Panc1 (cell line): ENCODE results near the gene AHNAK. TPM values are rescaled to one million over a fixed set of nuclear protein-coding genes. Genes with fewer than 3 reads are reported as not detected.

Source experiments
- ATAC-seq: fragments of 200-7000 bp; cut with Tn5 transposase; 2 replicates; pipeline ENCODE4 v1.9.1; 2020; ENCODE audit warnings: mild to moderate bottlenecking, moderate library complexity
- BruUV-seq: library from RNA; stranded (reverse); fragments of 400-500 nt; replicated peaks from 2 replicates; lab custom pipeline; 2021; lab: Mats Ljungman, UMichigan
- CTCF ChIA-PET: fragments of 300-600 bp; sonication (Branson Sonifier 250); formaldehyde crosslinking; loops from one replicate; lab custom pipeline; 2022; ENCODE audit warnings: antibody characterized with exemption; lab: Charles Lee
- POLR2A ChIA-PET: fragments of 300-600 bp; sonication (Branson Sonifier 250); formaldehyde crosslinking; loops from one replicate; lab custom pipeline; 2022; ENCODE audit warnings: antibody characterized with exemption; lab: Charles Lee
- DNase-seq: peaks from one replicate; pipeline ENCODE4 v3.0.0-alpha.2; 2010; ENCODE audit warnings: low read depth, low spot score
- H3K27ac ChIP-seq: 2 replicates; pipeline ENCODE4 v1.5.1; 2011; ENCODE audit warnings: mild to moderate bottlenecking, low read length, inconsistent platforms
- H3K27me3 ChIP-seq: fragments of 200-500 bp; sonication (Bioruptor generic); 2 replicates; pipeline ENCODE4 v1.6.0; 2014; ENCODE audit warnings: low read length, inconsistent platforms; ENCODE audit not compliant: control insufficient read depth, insufficient read depth
- H3K36me3 ChIP-seq: fragments of 200-500 bp; sonication (Bioruptor generic); 2 replicates; pipeline ENCODE4 v1.5.1; 2014; ENCODE audit warnings: inconsistent platforms, mild to moderate bottlenecking, low read length, moderate library complexity; ENCODE audit not compliant: control insufficient read depth, insufficient read depth
- H3K4me1 ChIP-seq: 2 replicates; pipeline ENCODE4 v1.5.1; 2011; ENCODE audit warnings: inconsistent platforms, mild to moderate bottlenecking, low read length, moderate library complexity; ENCODE audit not compliant: control insufficient read depth, insufficient read depth
- H3K4me3 ChIP-seq, 2 experiments: 2 replicates each; pipeline ENCODE4 v1.5.1; 2011 to 2012; ENCODE audit warnings: low read depth in 2 of 2, low read length in 2 of 2, mild to moderate bottlenecking in 2 of 2, inconsistent platforms in 1 of 2, moderate library complexity in 1 of 2
- H3K9me3 ChIP-seq: fragments of 200-500 bp; sonication (Bioruptor generic); 2 replicates; pipeline ENCODE4 v1.5.1; 2014; ENCODE audit warnings: low read depth, mild to moderate bottlenecking, inconsistent platforms, low read length, moderate library complexity; ENCODE audit not compliant: control insufficient read depth, insufficient read depth
- POLR2AphosphoS5 ChIP-seq: IDR thresholded peaks from 2 replicates; pipeline ENCODE4 v1.6.1; 2012; ENCODE audit warnings: mild to moderate bottlenecking, low read depth, low read length, moderate library complexity
- SIN3A ChIP-seq: IDR thresholded peaks from 2 replicates; pipeline ENCODE4 v1.6.1; 2012; ENCODE audit warnings: low read depth, mild to moderate bottlenecking, low read length, moderate library complexity, borderline replicate concordance; ENCODE audit not compliant: insufficient read depth
- TCF7L2 ChIP-seq: IDR thresholded peaks from 2 replicates; pipeline ENCODE4 v1.6.1; 2011; ENCODE audit warnings: mild to moderate bottlenecking, low read depth, low read length, inconsistent platforms
- in situ Hi-C: cut with HindIII; loops from 2 replicates; pipeline ENCODE4 v1.10.0; 2016; ENCODE audit warnings: low sequenced_read_pairs, low pct_unique_long_range_greater_than_20kb
- intact Hi-C: fragments of 100-400 bp; cut with micrococcal nuclease; formaldehyde crosslinking; loops from one replicate; pipeline ENCODE4 v1.10.0; 2022; ENCODE audit not compliant: unreplicated experiment
- total RNA-seq: library from RNA; stranded (reverse); gene quantifications from one replicate; pipeline ENCODE4 v1.2.1, GENCODE V29; 2021; ENCODE audit not compliant: unreplicated experiment
- TF ChIP-seq, protein P1 (sequence below): fragments of 450-650 bp; IDR thresholded peaks from 2 replicates; pipeline ENCODE4 v1.5.1; 2017; ENCODE audit warnings: mild to moderate bottlenecking
- TF ChIP-seq, protein P2 (sequence below), 2 experiments: IDR thresholded peaks; 2 replicates each; pipeline ENCODE4 v1.6.1; 2011 to 2012; ENCODE audit warnings: low read depth in 2 of 2, control low read depth in 1 of 2, low read length in 1 of 2, mild to moderate bottlenecking in 1 of 2, moderate library complexity in 1 of 2; ENCODE audit not compliant: insufficient read depth in 1 of 2

Gene AHNAK
- total RNA-seq, 1 experiment from 2014 or later = 844 TPM

DNA sequence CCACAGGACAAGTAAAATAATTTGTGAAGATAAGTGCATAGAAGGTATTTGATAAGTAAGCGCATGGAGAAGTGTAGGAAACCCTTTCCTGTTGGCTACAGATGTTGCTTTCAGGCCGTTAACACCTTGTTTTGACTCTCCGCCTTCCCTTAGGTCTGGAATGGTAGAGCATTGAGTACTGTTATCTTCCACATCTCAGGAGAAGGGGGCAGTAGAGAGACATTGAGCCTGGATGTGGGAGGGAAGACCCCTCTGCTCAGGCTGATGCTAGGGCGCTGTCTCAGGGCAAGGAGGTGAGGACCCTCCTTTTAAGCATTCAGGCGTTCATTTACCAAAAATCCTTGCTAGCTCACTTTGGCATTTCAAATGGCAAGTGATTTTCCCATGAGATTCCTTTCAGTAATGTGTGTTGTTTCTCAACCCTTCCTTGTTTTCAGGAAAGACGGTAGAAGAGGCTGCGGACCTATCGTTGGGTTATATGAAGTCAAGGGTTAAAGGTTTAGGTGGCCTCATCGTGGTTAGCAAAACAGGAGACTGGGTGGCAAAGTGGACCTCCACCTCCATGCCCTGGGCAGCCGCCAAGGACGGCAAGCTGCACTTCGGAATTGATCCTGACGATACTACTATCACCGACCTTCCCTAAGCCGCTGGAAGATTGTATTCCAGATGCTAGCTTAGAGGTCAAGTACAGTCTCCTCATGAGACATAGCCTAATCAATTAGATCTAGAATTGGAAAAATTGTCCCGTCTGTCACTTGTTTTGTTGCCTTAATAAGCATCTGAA, 154.8 kb downstream of the AHNAK start:
- H3K4me1 ChIP-seq = peaks cover 23% of the 10 kb centered on the region
- ChIA-PET POLR2A (no interaction called here), CTCF (interaction anchor here (0.6 to 0.9 kb wide), 2 partner anchors 82 to 192 kb away, joined by 3 read pairs; no protein-coding TSS in a partner anchor)
- intact Hi-C loops (loop anchor here (10.0 kb wide), 1 partner anchor 153 kb away; the partner anchor contains the start of gene AHNAK), in situ Hi-C loops (no loop called here)
- no TSS peak for BruUV-seq
- peak overlapping the region; percentile 7; the same call in 1 of the 2 replicates for H3K27ac ChIP-seq
- TF ChIP-seq, protein P1, sequence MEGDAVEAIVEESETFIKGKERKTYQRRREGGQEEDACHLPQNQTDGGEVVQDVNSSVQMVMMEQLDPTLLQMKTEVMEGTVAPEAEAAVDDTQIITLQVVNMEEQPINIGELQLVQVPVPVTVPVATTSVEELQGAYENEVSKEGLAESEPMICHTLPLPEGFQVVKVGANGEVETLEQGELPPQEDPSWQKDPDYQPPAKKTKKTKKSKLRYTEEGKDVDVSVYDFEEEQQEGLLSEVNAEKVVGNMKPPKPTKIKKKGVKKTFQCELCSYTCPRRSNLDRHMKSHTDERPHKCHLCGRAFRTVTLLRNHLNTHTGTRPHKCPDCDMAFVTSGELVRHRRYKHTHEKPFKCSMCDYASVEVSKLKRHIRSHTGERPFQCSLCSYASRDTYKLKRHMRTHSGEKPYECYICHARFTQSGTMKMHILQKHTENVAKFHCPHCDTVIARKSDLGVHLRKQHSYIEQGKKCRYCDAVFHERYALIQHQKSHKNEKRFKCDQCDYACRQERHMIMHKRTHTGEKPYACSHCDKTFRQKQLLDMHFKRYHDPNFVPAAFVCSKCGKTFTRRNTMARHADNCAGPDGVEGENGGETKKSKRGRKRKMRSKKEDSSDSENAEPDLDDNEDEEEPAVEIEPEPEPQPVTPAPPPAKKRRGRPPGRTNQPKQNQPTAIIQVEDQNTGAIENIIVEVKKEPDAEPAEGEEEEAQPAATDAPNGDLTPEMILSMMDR = 0 out of 2 replicates have a peak, but pooled peaks have one; percentile 37
- TF ChIP-seq SIN3A (no peak), TCF7L2 (no peak), POLR2AphosphoS5 (no peak)
- TF ChIP-seq, protein P2, sequence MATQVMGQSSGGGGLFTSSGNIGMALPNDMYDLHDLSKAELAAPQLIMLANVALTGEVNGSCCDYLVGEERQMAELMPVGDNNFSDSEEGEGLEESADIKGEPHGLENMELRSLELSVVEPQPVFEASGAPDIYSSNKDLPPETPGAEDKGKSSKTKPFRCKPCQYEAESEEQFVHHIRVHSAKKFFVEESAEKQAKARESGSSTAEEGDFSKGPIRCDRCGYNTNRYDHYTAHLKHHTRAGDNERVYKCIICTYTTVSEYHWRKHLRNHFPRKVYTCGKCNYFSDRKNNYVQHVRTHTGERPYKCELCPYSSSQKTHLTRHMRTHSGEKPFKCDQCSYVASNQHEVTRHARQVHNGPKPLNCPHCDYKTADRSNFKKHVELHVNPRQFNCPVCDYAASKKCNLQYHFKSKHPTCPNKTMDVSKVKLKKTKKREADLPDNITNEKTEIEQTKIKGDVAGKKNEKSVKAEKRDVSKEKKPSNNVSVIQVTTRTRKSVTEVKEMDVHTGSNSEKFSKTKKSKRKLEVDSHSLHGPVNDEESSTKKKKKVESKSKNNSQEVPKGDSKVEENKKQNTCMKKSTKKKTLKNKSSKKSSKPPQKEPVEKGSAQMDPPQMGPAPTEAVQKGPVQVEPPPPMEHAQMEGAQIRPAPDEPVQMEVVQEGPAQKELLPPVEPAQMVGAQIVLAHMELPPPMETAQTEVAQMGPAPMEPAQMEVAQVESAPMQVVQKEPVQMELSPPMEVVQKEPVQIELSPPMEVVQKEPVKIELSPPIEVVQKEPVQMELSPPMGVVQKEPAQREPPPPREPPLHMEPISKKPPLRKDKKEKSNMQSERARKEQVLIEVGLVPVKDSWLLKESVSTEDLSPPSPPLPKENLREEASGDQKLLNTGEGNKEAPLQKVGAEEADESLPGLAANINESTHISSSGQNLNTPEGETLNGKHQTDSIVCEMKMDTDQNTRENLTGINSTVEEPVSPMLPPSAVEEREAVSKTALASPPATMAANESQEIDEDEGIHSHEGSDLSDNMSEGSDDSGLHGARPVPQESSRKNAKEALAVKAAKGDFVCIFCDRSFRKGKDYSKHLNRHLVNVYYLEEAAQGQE (IDR thresholded peaks at IDR 0.05; ENCODE audit: insufficient read depth in 1 of 2, low read depth in 2 of 2, low read length in 1 of 2) = no peak
- ATAC-seq (no peak), DNase-seq (no peak)
- H3K36me3 ChIP-seq = no peaks in the 10 kb centered on the region
- H3K4me3 ChIP-seq = no peak overlapping the region
- H3K27me3 ChIP-seq = no peaks in the 10 kb centered on the region
- no peaks in the 10 kb centered on the region for H3K9me3 ChIP-seq

DNA sequence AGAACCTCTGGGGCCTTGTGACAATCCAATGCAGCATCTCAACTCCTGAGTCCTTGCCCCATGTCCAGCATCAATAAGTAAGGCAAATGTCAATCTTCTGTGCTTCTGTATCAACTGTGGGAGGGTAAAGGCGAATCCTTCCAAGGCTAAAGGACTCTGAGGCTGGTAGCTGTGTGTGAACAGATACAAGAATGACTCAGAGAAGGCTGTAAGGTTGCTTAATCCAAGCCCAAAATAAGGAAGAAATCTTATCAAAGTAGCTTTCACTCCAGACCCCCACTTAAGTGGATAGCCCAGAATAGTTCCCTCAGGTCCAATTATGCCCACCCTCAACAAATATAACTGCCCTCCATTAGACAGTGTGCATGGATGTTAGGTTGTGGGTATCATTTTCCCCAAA, 155.9 kb downstream of the AHNAK start:
- peaks cover 16% of the 10 kb centered on the region for H3K4me1 ChIP-seq
- ATAC-seq (no peak), DNase-seq (no peak)
- no peaks in the 10 kb centered on the region for H3K36me3 ChIP-seq
- in situ Hi-C loops (no loop called here), intact Hi-C loops (loop anchor here (10.0 kb wide), 1 partner anchor 154 kb away; the partner anchor contains the start of gene AHNAK)
- ChIA-PET CTCF (interaction anchor here (1.3 kb wide), 1 partner anchor 34 kb away, joined by 4 read pairs; no protein-coding TSS in a partner anchor), POLR2A (no interaction called here)
- H3K27ac ChIP-seq = no peak overlapping the region
- TF ChIP-seq TCF7L2 = no peak
- TF ChIP-seq POLR2AphosphoS5 = no peak
- TF ChIP-seq, protein P1 = no peak
- no peak for TF ChIP-seq SIN3A
- TF ChIP-seq, protein P2 (IDR thresholded peaks at IDR 0.05; ENCODE audit: insufficient read depth in 1 of 2, low read depth in 2 of 2, low read length in 1 of 2) = no peak
- H3K4me3 ChIP-seq = no peak overlapping the region
- no peaks in the 10 kb centered on the region for H3K9me3 ChIP-seq
- BruUV-seq = no TSS peak
- no peaks in the 10 kb centered on the region for H3K27me3 ChIP-seq
